Stimulated activated naive CD4-positive, alpha-beta T cell (primary cell): Measurements from ENCODE around the gene GAGE12D.
"Not testable (repeated sequence)": the region's sequence is repeated elsewhere in the genome, so short reads cannot be mapped to it uniquely, and the experiment has no call there.

Experiments used
- DNase-seq, 6 experiments: peaks; one replicate each; lab custom pipeline; 2025; lab: John Stamatoyannopoulos, UW

GAGE12D gene, protein sequence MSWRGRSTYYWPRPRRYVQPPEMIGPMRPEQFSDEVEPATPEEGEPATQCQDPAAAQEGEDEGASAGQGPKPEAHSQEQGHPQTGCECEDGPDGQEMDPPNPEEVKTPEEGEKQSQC

GRCh38 chrX:49541433-49541832 lies at the start of gene GAGE12D:
Gene GAGE12D, plus strand, starts transcription at chrX:49541733. Its CDS starts 1,155 bp downstream, at chrX:49542888.
- DNase-seq = not testable (repeated sequence)

GRCh38 chrX:49531877-49532276 lies 9.7 kb upstream of the GAGE12D start, which contains the start of gene GAGE12C:
Gene GAGE12C, plus strand, starts transcription at chrX:49532177. Its CDS starts 1,155 bp downstream, at chrX:49533332.
- DNase-seq = not testable (repeated sequence)

DNA sequence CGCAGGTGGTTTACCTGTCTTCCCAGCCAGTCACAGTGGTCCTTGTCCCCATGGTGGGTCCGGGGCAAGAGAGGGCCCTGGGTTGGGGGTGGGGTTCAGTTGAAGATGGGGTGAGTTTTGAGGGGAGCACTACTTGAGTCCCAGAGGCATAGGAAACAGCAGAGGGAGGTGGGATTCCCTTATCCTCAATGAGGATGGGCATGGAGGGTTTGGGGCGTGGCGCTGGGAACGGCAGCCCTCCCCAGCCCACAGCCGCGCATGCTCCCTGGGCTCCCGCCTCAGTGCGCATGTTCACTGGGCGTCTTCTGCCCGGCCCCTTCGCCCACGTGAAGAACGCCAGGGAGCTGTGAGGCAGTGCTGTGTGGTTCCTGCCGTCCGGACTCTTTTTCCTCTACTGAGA lies 9.5 kb downstream of the GAGE12D start, which contains the start of gene GAGE12E:
Gene GAGE12E, plus strand, starts transcription at position 301 of the 400 bp plus-strand sequence. CDS start 1,155 bp downstream, outside the sequence.
- not testable (repeated sequence) for DNase-seq

DNA sequence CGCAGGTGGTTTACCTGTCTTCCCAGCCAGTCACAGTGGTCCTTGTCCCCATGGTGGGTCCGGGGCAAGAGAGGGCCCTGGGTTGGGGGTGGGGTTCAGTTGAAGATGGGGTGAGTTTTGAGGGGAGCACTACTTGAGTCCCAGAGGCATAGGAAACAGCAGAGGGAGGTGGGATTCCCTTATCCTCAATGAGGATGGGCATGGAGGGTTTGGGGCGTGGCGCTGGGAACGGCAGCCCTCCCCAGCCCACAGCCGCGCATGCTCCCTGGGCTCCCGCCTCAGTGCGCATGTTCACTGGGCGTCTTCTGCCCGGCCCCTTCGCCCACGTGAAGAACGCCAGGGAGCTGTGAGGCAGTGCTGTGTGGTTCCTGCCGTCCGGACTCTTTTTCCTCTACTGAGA lies 19.0 kb downstream of the GAGE12D start, which contains the start of gene GAGE12F:
Gene GAGE12F, plus strand, starts transcription at position 301 of the 400 bp plus-strand sequence. CDS start 1,155 bp downstream, outside the sequence.
- not testable (repeated sequence) for DNase-seq

- not testable (repeated sequence) for DNase-seq
Observed at GRCh38 chrX:49568728-49569127, 27.2 kb downstream of the GAGE12D start.

GRCh38 chrX:49569152-49569551 lies 27.6 kb downstream of the GAGE12D start:
- not testable (repeated sequence) for DNase-seq

DNA sequence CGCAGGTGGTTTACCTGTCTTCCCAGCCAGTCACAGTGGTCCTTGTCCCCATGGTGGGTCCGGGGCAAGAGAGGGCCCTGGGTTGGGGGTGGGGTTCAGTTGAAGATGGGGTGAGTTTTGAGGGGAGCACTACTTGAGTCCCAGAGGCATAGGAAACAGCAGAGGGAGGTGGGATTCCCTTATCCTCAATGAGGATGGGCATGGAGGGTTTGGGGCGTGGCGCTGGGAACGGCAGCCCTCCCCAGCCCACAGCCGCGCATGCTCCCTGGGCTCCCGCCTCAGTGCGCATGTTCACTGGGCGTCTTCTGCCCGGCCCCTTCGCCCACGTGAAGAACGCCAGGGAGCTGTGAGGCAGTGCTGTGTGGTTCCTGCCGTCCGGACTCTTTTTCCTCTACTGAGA lies 28.6 kb downstream of the GAGE12D start, which contains the start of gene GAGE12G:
Gene GAGE12G, plus strand, starts transcription at position 301 of the 400 bp plus-strand sequence. CDS start 1,155 bp downstream, outside the sequence.
- DNase-seq = not testable (repeated sequence)

DNA sequence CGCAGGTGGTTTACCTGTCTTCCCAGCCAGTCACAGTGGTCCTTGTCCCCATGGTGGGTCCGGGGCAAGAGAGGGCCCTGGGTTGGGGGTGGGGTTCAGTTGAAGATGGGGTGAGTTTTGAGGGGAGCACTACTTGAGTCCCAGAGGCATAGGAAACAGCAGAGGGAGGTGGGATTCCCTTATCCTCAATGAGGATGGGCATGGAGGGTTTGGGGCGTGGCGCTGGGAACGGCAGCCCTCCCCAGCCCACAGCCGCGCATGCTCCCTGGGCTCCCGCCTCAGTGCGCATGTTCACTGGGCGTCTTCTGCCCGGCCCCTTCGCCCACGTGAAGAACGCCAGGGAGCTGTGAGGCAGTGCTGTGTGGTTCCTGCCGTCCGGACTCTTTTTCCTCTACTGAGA lies 38.1 kb downstream of the GAGE12D start, which contains the start of gene GAGE12H:
Gene GAGE12H, plus strand, starts transcription at position 301 of the 400 bp plus-strand sequence. CDS start 1,155 bp downstream, outside the sequence.
- not testable (repeated sequence) for DNase-seq

DNA sequence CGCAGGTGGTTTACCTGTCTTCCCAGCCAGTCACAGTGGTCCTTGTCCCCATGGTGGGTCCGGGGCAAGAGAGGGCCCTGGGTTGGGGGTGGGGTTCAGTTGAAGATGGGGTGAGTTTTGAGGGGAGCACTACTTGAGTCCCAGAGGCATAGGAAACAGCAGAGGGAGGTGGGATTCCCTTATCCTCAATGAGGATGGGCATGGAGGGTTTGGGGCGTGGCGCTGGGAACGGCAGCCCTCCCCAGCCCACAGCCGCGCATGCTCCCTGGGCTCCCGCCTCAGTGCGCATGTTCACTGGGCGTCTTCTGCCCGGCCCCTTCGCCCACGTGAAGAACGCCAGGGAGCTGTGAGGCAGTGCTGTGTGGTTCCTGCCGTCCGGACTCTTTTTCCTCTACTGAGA lies 47.7 kb downstream of the GAGE12D start, which contains the start of gene GAGE2A:
Gene GAGE2A, plus strand, starts transcription at position 301 of the 400 bp plus-strand sequence. CDS start 1,155 bp downstream, outside the sequence.
- DNase-seq = not testable (repeated sequence)

DNA sequence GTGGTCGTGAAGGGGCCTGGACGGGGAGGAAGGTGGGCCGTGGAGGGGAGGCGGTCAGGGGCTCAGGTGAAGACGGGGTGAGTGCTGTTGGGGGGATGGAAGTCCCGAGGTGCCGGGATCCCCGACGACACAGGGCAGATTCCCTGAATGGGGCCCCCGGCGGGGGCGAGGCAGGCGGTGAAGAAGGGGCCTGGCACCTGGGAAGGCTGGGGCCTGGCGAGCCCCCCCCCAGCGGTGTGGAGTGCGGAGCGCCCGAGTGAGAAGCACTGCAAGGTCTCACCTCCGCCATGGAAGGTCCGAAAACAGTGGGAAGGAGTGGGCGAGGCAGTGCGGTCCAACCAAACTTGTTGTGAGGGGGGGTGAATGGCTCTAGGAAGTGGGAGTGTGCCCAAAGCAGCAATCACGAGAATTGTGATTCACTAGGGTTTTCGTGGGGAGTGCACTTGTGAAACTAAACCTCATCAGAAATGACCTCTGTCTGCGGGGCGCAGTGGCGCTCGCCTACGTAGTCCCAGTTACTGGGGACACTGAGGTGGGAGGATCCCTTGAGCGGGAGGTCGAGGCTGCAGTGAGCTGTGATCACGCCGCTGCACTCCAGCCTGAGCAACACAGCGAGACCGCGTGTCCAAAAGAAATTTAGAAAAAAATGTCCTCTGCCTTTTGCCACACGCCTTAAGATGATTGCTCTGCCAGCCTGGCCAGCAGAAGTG lies 48.4 kb downstream of the GAGE12D start:
- DNase-seq = not testable (repeated sequence)

DNA sequence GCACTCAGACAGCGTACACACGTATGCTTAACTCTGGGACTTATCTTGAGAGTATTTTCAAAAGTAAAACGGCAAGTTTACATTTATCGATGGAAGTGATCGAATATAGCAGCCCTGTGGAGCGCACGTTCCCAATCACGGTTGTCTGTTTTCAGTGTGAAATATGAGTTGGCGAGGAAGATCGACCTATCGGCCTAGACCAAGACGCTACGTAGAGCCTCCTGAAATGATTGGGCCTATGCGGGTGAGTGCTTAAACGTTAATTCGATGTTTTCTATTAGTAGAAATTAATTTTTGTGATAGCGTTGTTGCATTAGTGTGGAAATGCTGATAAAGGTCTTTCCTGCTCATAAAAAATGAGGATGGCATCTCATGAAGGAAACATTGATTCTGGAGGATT lies 49.0 kb downstream of the GAGE12D start:
- not testable (repeated sequence) for DNase-seq
